Stomach (tissue), 4 donors: Measurements from ENCODE around the gene TBX4.

Experiments used
- EP300 ChIP-seq: sonication (generic); formaldehyde crosslinking; IDR thresholded peaks from one replicate; pipeline ENCODE4 v1.6.1; 2017; ENCODE audit warnings: antibody characterized with exemption
- POLR2A ChIP-seq, 4 donors: fragments of 450-650 bp; IDR thresholded peaks; one replicate each; pipeline ENCODE4 v1.6.1; 2016; ENCODE audit warnings: antibody characterized with exemption in 4 of 4, control low read depth in 2 of 4, mild to moderate bottlenecking in 1 of 4, moderate library complexity in 1 of 4
- POLR2AphosphoS5 ChIP-seq, 3 donors: sonication (generic); formaldehyde crosslinking; IDR thresholded peaks; one replicate each; pipeline ENCODE4 v1.6.1; 2016; ENCODE audit warnings: antibody characterized with exemption in 3 of 3
- TF ChIP-seq, protein P1 (sequence below), 7 experiments: fragments of 450-650 bp in 4 of 7; fragments of 200-600 bp in 3 of 7; sonication (generic) in 3 of 7; IDR thresholded peaks; one replicate each; pipeline ENCODE4 v1.5.1; 2016 to 2019; ENCODE audit warnings: antibody characterized with exemption in 7 of 7, control low read depth in 2 of 7, mild to moderate bottlenecking in 1 of 7

GRCh38 chr17:61534414-61534813 is 82.2 kb downstream of the TBX4 start:
- TF ChIP-seq, protein P1, sequence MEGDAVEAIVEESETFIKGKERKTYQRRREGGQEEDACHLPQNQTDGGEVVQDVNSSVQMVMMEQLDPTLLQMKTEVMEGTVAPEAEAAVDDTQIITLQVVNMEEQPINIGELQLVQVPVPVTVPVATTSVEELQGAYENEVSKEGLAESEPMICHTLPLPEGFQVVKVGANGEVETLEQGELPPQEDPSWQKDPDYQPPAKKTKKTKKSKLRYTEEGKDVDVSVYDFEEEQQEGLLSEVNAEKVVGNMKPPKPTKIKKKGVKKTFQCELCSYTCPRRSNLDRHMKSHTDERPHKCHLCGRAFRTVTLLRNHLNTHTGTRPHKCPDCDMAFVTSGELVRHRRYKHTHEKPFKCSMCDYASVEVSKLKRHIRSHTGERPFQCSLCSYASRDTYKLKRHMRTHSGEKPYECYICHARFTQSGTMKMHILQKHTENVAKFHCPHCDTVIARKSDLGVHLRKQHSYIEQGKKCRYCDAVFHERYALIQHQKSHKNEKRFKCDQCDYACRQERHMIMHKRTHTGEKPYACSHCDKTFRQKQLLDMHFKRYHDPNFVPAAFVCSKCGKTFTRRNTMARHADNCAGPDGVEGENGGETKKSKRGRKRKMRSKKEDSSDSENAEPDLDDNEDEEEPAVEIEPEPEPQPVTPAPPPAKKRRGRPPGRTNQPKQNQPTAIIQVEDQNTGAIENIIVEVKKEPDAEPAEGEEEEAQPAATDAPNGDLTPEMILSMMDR (IDR thresholded peaks at IDR 0.05) = no peak
- TF ChIP-seq EP300 = no peak
- no peak for TF ChIP-seq POLR2AphosphoS5 (IDR thresholded peaks at IDR 0.05)
- no peak for TF ChIP-seq POLR2A (IDR thresholded peaks at IDR 0.05)
